IPS-11a (cell line): ENCODE data around the gene CDH11.

Experiments used
- H3K4me3 ChIP-seq: one replicate; pipeline ENCODE4 v1.5.1; 2013; ENCODE audit warnings: low read depth, low read length, control low read depth

The CDH11 gene

GRCh38 chr16:64983231-64983630 lies 138.6 kb downstream of the CDH11 start:
- H3K4me3 ChIP-seq: no peak overlapping the region

- no peak overlapping the region for H3K4me3 ChIP-seq
Measured at GRCh38 chr16:64982581-64982980, 139.3 kb downstream of the CDH11 start.

DNA sequence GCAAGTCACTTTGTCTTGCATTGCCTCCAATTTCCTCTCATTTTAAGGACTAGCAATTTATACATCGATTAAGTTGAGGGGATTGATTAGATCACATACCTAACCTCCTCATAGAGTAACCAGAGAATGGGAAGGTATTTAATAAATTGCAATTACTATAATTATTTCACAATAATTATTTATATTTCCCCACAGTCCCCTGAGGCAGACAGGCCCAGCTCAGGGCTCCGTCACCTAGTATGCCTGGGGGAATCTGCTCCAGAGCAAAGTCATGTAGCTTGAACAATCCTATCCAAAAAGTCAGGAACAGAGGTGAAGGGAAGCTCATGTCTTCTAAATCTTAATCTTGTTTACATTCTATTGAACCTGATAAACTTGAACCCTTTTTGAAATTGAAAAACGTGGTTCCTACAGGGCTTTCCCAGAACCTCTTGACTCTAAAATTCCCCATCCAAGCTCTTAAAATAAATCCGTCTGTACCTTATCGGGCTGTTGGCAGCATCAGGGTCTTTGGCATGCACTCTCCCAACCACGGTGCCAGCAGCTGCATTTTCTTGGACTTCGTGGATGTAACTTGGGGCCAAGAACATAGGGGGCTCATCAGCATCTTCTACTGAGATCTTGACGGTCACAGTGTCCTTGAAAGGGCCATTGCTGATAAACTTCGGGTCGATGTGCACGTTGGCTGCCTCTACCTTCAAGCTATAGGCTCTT lies 140.1 kb downstream of the CDH11 start:
- H3K4me3 ChIP-seq: no peak overlapping the region

GRCh38 chr16:64977206-64977920 lies 144.5 kb downstream of the CDH11 start:
- H3K4me3 ChIP-seq: no peak overlapping the region

DNA sequence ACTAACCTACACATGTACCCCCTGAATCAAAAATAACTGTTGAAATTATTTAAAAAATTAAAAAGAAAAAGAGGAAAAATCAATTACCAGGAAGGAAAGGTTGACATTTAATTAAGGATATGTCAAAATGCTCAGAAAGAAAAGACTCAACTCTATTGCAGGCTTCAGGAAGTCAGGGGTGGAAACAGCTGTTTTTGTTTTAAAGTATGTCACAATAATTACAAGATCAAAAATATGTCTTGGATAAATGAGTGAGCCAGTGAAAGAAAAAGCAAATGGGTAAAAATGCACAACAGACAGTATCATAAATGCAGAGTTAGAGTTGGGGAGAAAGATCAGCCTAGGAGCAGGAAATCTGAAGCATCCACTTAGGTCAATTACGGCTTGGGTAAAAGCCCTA lies 146.0 kb downstream of the CDH11 start:
- H3K4me3 ChIP-seq: no peak overlapping the region

GRCh38 chr16:64974381-64974780 lies 147.5 kb downstream of the CDH11 start:
- H3K4me3 ChIP-seq: no peak overlapping the region

GRCh38 chr16:64973171-64973570 lies 148.7 kb downstream of the CDH11 start:
- H3K4me3 ChIP-seq: no peak overlapping the region

GRCh38 chr16:64971171-64971570 lies 150.7 kb downstream of the CDH11 start:
- H3K4me3 ChIP-seq: no peak overlapping the region

- H3K4me3 ChIP-seq: no peak overlapping the region
Measured at GRCh38 chr16:64969221-64969620, 152.6 kb downstream of the CDH11 start.

- no peak overlapping the region for H3K4me3 ChIP-seq
Measured at GRCh38 chr16:64968539-64968938, 153.3 kb downstream of the CDH11 start.

DNA sequence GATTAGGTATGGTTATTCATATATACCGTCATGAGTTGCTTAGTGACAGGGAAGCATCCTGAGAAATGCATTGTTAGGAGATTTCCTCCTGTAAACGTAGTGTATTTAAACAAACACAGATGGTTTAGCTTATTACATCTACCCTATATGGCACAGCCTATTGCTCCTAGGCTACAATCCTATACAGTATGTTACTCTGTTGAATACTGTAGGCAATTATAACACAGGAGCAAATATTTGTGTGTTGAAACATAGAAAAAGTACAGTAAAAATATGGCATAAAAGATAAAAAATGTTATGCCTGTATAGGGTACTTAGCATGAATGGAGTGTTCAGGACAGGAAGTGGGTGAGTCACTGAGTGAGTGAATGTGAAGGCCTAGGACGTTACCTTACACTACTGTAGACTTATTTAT lies 157.7 kb downstream of the CDH11 start:
- H3K4me3 ChIP-seq: no peak overlapping the region

DNA sequence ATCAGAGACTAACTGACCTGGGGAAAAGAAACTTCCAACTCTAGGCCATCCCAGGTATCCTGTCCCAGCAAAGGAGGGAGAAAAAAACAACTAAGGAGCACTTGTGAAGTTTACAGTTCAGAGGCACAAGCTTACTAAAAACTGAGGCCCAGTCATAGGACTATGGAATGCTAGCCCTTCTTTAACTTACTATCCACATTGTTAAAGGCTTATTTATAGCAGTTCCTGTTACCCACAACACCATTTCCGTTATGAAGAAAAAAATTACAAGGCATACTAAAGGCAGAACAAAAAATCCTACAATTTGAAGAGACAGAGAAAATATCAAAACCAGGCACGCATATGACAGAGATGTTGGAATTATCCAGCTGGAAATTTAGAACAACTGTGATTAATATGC lies 159.1 kb downstream of the CDH11 start:
- no peak overlapping the region for H3K4me3 ChIP-seq

- H3K4me3 ChIP-seq: no peak overlapping the region
Measured at GRCh38 chr16:64957246-64957645, 164.6 kb downstream of the CDH11 start.

DNA sequence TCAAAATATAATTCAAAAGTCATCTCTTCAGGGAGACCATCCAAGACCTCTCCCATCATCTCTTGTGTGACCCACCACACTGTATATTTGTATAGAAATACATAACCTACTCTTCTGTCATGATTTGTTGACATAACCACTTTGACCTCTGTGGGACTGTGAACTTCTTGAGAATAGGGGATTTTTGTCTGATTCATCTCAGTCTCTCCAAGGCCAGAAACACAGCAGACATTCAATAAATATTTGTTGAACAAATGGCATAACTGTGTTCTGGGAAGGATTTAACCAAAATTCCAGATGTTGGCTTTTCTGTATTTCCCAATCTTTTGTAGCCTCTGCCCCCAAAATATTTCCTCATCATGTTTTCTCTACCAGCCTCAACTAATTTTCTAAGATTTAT lies 169.7 kb downstream of the CDH11 start:
- H3K4me3 ChIP-seq: no peak overlapping the region

DNA sequence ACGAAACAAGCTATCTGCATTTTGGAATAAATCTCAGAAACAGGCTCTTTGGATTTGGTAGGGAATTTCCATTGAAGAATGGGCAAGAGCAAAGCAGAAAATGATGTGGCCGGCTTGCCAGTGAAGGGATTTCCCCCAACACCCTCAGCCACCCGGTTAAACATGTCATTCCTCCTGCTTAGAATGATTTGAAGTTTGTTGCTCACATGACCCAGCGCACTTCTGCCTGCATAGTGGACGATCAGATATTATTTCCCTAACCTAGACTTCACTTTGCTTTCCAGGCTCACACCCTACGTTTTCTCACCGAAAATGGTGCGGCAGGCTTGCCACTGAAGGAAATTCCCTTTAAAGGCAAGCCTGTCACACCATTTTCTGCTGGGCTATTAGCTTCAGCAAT lies 170.7 kb downstream of the CDH11 start:
- no peak overlapping the region for H3K4me3 ChIP-seq

- H3K4me3 ChIP-seq: no peak overlapping the region
Measured at GRCh38 chr16:64950731-64951130, 171.1 kb downstream of the CDH11 start.

DNA sequence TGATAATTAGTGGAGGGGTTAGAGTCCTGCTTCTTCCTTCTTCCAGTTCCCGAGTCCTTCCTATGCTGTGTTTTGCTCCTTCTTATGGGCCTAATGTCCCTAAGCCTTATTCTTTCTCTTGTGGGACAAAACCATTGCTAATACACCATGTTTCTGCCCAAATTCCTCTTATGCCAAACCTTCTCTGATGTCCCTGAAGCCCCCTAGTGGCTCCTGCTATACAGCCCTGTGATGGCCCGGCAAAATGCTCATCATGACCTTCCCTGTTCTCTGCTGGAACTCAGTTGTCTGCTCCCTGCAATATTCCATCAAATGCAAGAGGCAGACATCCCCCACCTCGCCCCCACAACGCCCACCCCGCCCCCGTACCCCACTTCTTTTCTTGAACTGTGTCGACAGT lies 171.6 kb downstream of the CDH11 start:
- H3K4me3 ChIP-seq: no peak overlapping the region

DNA sequence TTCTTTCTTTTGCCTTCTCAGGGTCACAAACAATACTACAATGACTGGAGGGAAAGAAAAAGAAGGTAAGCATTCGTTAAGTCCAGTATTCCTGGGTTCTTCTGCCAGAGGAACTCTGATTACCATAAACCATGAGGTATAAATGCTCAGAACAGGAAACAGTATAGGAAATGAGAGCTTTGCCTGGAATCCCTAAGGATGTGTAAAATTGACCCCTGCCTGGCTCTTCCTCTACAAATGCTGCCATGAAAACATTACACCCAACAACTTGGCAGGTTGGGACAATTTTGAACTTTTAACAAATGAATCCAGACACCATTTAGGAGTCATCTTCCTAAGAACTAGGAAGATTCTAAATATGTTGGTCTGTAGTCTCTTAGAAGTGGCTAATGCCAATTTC lies 173.8 kb downstream of the CDH11 start:
- no peak overlapping the region for H3K4me3 ChIP-seq

DNA sequence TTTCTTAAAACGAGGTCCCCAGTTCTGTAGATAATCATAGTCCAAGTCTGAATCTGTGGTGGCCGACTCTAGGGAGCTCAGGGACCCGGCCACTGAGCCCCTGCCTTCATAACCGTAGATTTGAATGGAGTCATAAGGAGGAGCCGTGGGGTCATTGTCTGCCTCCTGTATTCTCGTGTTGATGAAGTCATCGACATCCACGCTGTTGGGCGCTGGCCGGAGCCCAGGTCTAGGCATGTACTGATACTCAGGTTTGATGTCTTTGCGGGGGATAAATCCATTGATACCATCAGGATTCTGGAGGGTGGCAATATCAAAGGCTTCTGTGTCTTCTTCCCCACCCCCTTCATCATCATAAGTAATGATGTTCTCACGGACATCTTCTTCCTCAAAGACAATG lies 174.2 kb downstream of the CDH11 start:
- H3K4me3 ChIP-seq: no peak overlapping the region

DNA sequence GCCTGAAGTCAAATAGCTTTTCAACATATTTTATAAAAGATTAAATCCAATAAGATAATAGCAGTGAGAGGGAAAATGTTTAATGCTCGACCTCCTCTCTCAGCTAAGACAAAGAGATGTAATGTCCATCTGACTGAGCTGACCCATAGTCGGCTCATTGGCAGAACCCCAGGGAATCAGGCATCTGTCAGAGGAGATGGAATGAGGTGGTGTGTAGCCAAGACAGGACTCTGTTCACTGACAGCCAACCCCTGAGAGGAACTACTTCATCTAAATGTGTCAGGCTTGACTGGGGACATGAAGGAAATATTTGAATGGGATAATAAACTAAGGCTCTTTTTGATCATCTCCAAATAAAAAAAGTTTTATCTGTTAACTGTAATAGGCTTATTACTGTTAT lies 188.0 kb downstream of the CDH11 start:
- H3K4me3 ChIP-seq: no peak overlapping the region

GRCh38 chr16:64926476-64926875 lies 195.4 kb downstream of the CDH11 start:
- no peak overlapping the region for H3K4me3 ChIP-seq

DNA sequence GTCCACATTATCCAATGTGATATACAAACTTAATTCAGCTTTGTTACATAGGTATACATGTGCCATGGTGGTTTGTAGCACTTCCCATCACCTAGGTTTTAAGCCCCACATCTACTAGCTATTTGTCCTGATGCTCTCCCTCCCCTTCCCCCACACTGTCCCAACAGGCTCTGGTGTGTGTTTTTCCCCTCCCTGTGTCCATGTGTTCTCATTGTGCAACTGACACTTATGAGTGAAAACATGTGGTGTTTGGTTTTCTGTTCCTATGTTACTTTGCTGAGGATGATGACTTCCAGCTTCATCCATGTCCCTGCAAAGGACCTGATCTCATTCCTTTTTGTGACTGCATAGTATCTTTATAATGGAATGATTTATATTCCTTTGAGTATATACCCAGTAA lies 196.7 kb downstream of the CDH11 start:
- no peak overlapping the region for H3K4me3 ChIP-seq

DNA sequence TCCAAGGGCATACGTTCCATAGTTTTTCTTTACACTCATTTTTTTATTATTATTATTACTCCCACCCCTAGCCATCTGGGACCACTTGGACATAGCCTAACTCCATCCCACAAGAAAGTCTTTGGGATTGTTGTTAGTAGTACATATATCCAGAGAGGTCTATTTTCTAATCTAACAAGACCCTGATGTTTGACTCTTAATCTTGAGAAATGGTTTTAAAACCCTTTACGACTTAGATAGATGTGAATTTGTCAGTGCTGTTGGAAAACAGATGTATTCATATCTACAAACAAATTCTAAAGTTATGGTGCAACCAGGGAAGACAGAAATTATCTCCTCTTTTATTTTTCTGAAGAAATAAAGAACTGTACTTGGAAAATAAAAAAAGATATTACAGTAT lies 197.8 kb downstream of the CDH11 start:
- no peak overlapping the region for H3K4me3 ChIP-seq
